ENCODE results near the gene TMEM86A.

TMEM86A gene

GRCh38 chr11:18700375-18700774, 1.8 kb downstream of the TMEM86A start:
- no peak for DNase-seq (ENCODE audit: low read depth, low spot score)

GRCh38 chr11:18700872-18701271, 2.3 kb downstream of the TMEM86A start:
- no peak for DNase-seq (ENCODE audit: low read depth, low spot score)

GRCh38 chr11:18701614-18702216, 3.1 kb downstream of the TMEM86A start:
- no peak for DNase-seq (ENCODE audit: low read depth, low spot score)

GRCh38 chr11:18703001-18703763, 4.6 kb downstream of the TMEM86A start:
- DNase-seq (ENCODE audit: low read depth, low spot score), result no peak

GRCh38 chr11:18704045-18704645, 5.6 kb downstream of the TMEM86A start:
- no peak for DNase-seq (ENCODE audit: low read depth, low spot score)

- DNase-seq (ENCODE audit: low read depth, low spot score), result no peak
These were observed 6.1 kb downstream of the TMEM86A start for GRCh38 chr11:18704698-18705097.

- no peak for DNase-seq (ENCODE audit: low read depth, low spot score)
These were observed 7.2 kb downstream of the TMEM86A start for GRCh38 chr11:18705651-18706281.

- no peak for DNase-seq (ENCODE audit: low read depth, low spot score)
These were observed 8.0 kb downstream of the TMEM86A start for GRCh38 chr11:18706330-18707243.

- DNase-seq (ENCODE audit: low read depth, low spot score), result no peak
These were observed 9.3 kb downstream of the TMEM86A start for GRCh38 chr11:18707811-18708340.

- DNase-seq (ENCODE audit: low read depth, low spot score), result no peak
These were observed 10.8 kb downstream of the TMEM86A start for GRCh38 chr11:18709414-18709813.

- no peak for DNase-seq (ENCODE audit: low read depth, low spot score)
These were observed 12.0 kb downstream of the TMEM86A start for GRCh38 chr11:18710545-18710944.

GRCh38 chr11:18713646-18714442, 15.3 kb downstream of the TMEM86A start:
- DNase-seq (ENCODE audit: low read depth, low spot score), result no peak

- no peak for DNase-seq (ENCODE audit: low read depth, low spot score)
These were observed 15.8 kb downstream of the TMEM86A start for GRCh38 chr11:18714443-18714780.

- DNase-seq (ENCODE audit: low read depth, low spot score), result no peak
These were observed 16.9 kb downstream of the TMEM86A start for GRCh38 chr11:18715476-18715875.

GRCh38 chr11:18720091-18720807, 21.7 kb downstream of the TMEM86A start:
- no peak for DNase-seq (ENCODE audit: low read depth, low spot score)

GRCh38 chr11:18720808-18721560, 22.4 kb downstream of the TMEM86A start:
- DNase-seq (ENCODE audit: low read depth, low spot score), result no peak

- DNase-seq (ENCODE audit: low read depth, low spot score), result no peak
These were observed 23.1 kb downstream of the TMEM86A start for GRCh38 chr11:18721561-18722292.

GRCh38 chr11:18722293-18722637, 23.7 kb downstream of the TMEM86A start:
- no peak for DNase-seq (ENCODE audit: low read depth, low spot score)

All from iPS DF 19.7 (cell line).